ENCODE results near the gene CNNM2. TPM values are rescaled to one million over a fixed set of nuclear protein-coding genes. Genes with fewer than 3 reads are reported as not detected.

The CNNM2 gene
- total RNA-seq (2014; rRNA removed; shearing (Covaris generic)), result 12.6 and 15.8 TPM in 2 replicates

DNA sequence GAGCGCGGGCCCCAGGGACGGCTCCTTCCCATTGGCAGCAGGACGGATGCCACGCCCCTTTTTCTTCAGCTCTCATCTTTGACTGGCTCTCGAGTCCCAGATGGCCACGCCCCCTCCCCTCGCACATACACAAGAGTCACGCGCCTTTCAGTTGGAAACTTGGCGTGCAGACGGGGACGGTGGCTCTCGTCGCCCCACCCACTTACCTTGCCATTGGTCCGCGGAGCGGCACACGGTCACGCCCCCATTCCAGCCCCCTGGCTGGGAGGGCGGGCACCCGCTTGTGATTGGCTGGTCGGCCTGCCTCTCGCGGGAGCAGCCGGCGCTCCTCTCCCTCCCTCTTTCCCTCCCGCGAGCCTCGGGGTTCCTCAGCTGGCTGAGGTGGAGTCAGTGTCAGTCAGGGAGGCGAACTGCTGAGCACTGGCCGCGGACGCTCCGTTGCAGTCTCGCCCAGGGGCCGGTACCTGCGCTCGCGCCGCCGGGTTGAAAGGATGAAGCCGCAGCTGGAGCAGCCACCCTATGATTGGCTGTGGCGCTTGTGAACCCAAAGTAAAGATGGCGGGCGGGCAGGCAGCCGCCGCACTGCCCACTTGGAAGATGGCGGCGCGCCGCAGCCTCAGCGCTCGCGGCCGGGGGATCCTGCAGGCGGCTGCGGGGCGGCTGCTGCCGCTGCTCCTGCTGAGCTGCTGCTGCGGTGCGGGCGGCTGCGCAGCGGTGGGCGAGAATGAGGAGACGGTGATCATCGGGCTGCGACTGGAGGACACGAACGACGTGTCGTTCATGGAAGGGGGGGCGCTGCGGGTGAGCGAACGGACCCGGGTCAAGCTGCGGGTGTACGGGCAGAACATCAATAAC is at the start of gene CNNM2:
Gene CNNM2, plus strand, starts transcription at position 333 of the 855 bp plus-strand sequence. Its CDS starts 187 bp downstream, at position 520.

DNA sequence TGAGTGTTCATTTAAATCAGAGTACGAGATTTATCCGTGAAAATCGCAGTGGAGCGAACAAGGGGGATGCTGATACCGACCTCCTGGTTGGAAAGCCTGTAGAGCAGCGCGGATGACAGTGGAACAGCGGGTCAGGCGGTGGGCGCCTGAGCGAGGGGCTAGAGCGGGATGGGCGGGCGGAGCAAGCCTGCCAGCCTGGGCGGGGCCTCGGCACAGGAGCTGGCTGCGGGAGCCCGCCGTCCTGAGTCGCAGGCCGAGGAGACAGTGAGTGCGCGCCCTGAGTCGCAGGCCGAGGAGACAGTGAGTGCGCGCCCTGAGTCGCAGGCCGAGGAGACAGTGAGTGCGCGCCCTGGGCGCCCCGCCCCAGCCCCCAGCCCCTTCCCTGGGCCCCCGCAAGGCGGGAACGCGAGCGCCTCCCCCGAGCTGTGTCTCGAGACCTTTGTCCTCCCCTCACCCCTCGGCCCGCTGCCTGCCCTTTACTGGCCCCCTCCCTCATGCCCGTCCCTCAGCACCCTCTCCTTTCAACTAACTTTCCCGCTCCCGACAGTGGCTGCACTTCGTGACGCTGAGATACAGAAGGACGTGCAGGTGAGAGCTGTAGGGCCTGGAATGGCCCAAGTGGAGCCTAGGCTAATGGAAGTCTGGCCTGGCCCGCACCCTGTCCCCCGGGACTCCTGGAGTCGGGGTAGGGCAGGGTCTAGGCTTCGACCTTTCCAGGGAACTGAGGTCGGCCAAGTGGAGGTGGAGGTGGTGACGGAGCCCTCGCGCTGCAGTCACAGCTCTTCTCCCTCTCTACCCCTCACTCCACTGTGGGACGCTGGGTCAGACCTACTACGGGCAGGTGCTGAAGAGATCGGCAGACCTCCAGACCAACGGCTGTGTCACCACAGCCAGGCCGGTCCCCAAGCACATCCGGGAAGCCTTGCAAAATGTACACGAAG is 48.6 kb upstream of the CNNM2 start, which contains the start of gene AS3MT:
Gene AS3MT, plus strand, starts transcription at position 213 of the 941 bp plus-strand sequence. Its CDS starts 123 bp downstream, at position 336.

Small RNA genes lying within 50 kb of the gene (small RNA-seq; reads per million reads assigned to genes)
- gene AS3MT, result not detected
- not detected for gene RF00026
- gene RF02271, result not detected

Other genes with a start within 250 kb of the CNNM2 start
- gene ARL3, start 203.9 kb upstream of the CNNM2 start, total RNA-seq (2014; rRNA removed; shearing (Covaris generic)), result 8.1 and 8.3 TPM in 2 replicates
- gene SFXN2, start 203.7 kb upstream of the CNNM2 start, total RNA-seq (2014; rRNA removed; shearing (Covaris generic)), result 7.7 and 13.6 TPM in 2 replicates
- gene WBP1L, start 174.3 kb upstream of the CNNM2 start, total RNA-seq (2014; rRNA removed; shearing (Covaris generic)), result 13.2 and 16.1 TPM in 2 replicates
- not detected in 2 replicates for gene CYP17A1, start 80.9 kb upstream of the CNNM2 start, total RNA-seq (2014; rRNA removed; shearing (Covaris generic))
- gene BORCS7, start 64.0 kb upstream of the CNNM2 start, total RNA-seq (2014; rRNA removed; shearing (Covaris generic)), result 18.7 and 21.2 TPM in 2 replicates
- 0.26 and 0.32 TPM in 2 replicates for gene AS3MT, start 48.8 kb upstream of the CNNM2 start, total RNA-seq (2014; rRNA removed; shearing (Covaris generic))

Data from A375 (cell line).